IMR-90 (cell line): ENCODE measurements around the gene FHL2. TPM values are rescaled to one million over a fixed set of nuclear protein-coding genes. Genes with fewer than 3 reads are reported as not detected.

Source experiments
- ATAC-seq: fragments of 200-7000 bp; cut with Tn5 transposase; 2 replicates; pipeline ENCODE4 v1.9.1; 2020; ENCODE audit warnings: low read depth, mild to moderate bottlenecking, moderate library complexity
- BruUV-seq: library from RNA; stranded (reverse); fragments of 400-500 nt; replicated peaks from 2 replicates; lab custom pipeline; 2021; lab: Mats Ljungman, UMichigan
- CTCF ChIA-PET: fragments of 300-600 bp; formaldehyde crosslinking; extraction: SDS; loops from one replicate; lab custom pipeline; 2021; ENCODE audit warnings: antibody characterized with exemption; lab: Yijun Ruan, JAX
- POLR2A ChIA-PET: fragments of 300-600 bp; sonication (Branson Sonifier 250); formaldehyde crosslinking; loops from one replicate; lab custom pipeline; 2022; ENCODE audit warnings: antibody characterized with exemption; ENCODE audit not compliant: unreplicated experiment; lab: Charles Lee
- DNase-seq: peaks from one replicate; pipeline ENCODE4 v3.0.0; 2013
- H2AFZ ChIP-seq: replicated peaks from 2 replicates; pipeline ENCODE3; 2013; ENCODE audit warnings: low read length, mild to moderate bottlenecking; ENCODE audit not compliant: poor library complexity
- H2AK5ac ChIP-seq: 2 replicates; pipeline ENCODE4 v1.6.1; 2013; ENCODE audit warnings: low read depth, low read length, inconsistent platforms
- H2AK9ac ChIP-seq: replicated peaks from 2 replicates; pipeline ENCODE3; 2013; ENCODE audit warnings: mild to moderate bottlenecking, low read depth, low read length, moderate library complexity; ENCODE audit not compliant: poor library complexity
- H2BK120ac ChIP-seq: 2 replicates; pipeline ENCODE4 v1.6.1; 2013; ENCODE audit warnings: low read depth, low read length, inconsistent platforms
- H2BK15ac ChIP-seq: 3 replicates; pipeline ENCODE4 v1.6.1; 2013; ENCODE audit warnings: low read depth, low read length, inconsistent platforms
- H2BK20ac ChIP-seq: 2 replicates; pipeline ENCODE4 v1.6.1; 2013; ENCODE audit warnings: low read depth, mild to moderate bottlenecking, inconsistent platforms, low read length, moderate library complexity
- H2BK5ac ChIP-seq: 2 replicates; pipeline ENCODE4 v1.6.1; 2013; ENCODE audit warnings: mild to moderate bottlenecking, low read depth, low read length, inconsistent platforms; ENCODE audit not compliant: poor library complexity, severe bottlenecking
- H3K14ac ChIP-seq: replicated peaks from 2 replicates; pipeline ENCODE4 v1.6.1; 2013; ENCODE audit warnings: low read depth, low read length, inconsistent platforms
- H3K18ac ChIP-seq: 2 replicates; pipeline ENCODE4 v1.6.1; 2013; ENCODE audit warnings: low read depth, low read length, control low read depth
- H3K23ac ChIP-seq: 2 replicates; pipeline ENCODE4 v1.6.1; 2013; ENCODE audit warnings: low read depth, low read length, inconsistent platforms
- H3K27ac ChIP-seq: 2 replicates; pipeline ENCODE4 v1.5.1; 2013; ENCODE audit warnings: mild to moderate bottlenecking, control low read depth, low read length; ENCODE audit not compliant: insufficient read depth
- H3K27me3 ChIP-seq: 2 replicates; pipeline ENCODE4 v1.6.1; 2013; ENCODE audit warnings: low read length; ENCODE audit not compliant: control insufficient read depth, insufficient read depth
- H3K36me3 ChIP-seq: 2 replicates; pipeline ENCODE4 v1.6.1; 2013; ENCODE audit warnings: low read length, mixed read lengths; ENCODE audit not compliant: control insufficient read depth, insufficient read depth
- H3K4ac ChIP-seq: 2 replicates; pipeline ENCODE4 v1.6.1; 2013; ENCODE audit warnings: low read depth, low read length, inconsistent platforms
- H3K4me1 ChIP-seq: 2 replicates; pipeline ENCODE4 v1.6.1; 2013; ENCODE audit warnings: low read length, mixed read lengths; ENCODE audit not compliant: control insufficient read depth, insufficient read depth
- H3K4me2 ChIP-seq: 2 replicates; pipeline ENCODE4 v1.6.1; 2013; ENCODE audit warnings: low read depth, mild to moderate bottlenecking, control low read depth, low read length, moderate library complexity
- H3K4me3 ChIP-seq: 2 replicates; pipeline ENCODE4 v1.5.1; 2013; ENCODE audit warnings: low read depth, mild to moderate bottlenecking, control low read depth, low read length, moderate library complexity; ENCODE audit not compliant: insufficient read depth
- H3K56ac ChIP-seq: 2 replicates; pipeline ENCODE4 v1.6.1; 2013; ENCODE audit warnings: low read length, inconsistent platforms; ENCODE audit not compliant: insufficient read depth; ENCODE audit errors: extremely low read depth
- H3K79me1 ChIP-seq, 2 experiments: 2 replicates each; pipeline ENCODE4 v1.6.1; 2013; ENCODE audit warnings: low read length in 2 of 2, inconsistent platforms in 1 of 2, low read depth in 1 of 2
- H3K9ac ChIP-seq: 2 replicates; pipeline ENCODE4 v1.6.1; 2013; ENCODE audit warnings: low read depth, low read length, control low read depth
- H3K9me1 ChIP-seq: 2 replicates; pipeline ENCODE4 v1.6.1; 2013; ENCODE audit warnings: low read length, inconsistent platforms; ENCODE audit not compliant: insufficient read depth
- H3K9me3 ChIP-seq: 2 replicates; pipeline ENCODE4 v1.6.1; 2013; ENCODE audit warnings: low read length; ENCODE audit not compliant: control insufficient read depth, insufficient read depth
- H4K20me1 ChIP-seq: 2 replicates; pipeline ENCODE4 v1.6.1; 2013; ENCODE audit warnings: low read length, inconsistent platforms; ENCODE audit not compliant: insufficient read depth
- H4K5ac ChIP-seq: 2 replicates; pipeline ENCODE4 v1.6.1; 2013; ENCODE audit warnings: mild to moderate bottlenecking, low read depth, low read length, control low read depth
- H4K8ac ChIP-seq, 2 experiments: 2 replicates each; pipeline ENCODE4 v1.6.1; 2013; ENCODE audit warnings: low read depth in 2 of 2, low read length in 2 of 2, control low read depth in 1 of 2, inconsistent platforms in 1 of 2
- H4K91ac ChIP-seq: 2 replicates; pipeline ENCODE4 v1.6.1; 2013; ENCODE audit warnings: low read depth, low read length, inconsistent platforms; ENCODE audit not compliant: insufficient read depth
- CHD1 ChIP-seq: IDR thresholded peaks from 2 replicates; pipeline ENCODE4 v1.6.1; 2012; ENCODE audit warnings: low read depth, low read length, improper control_type of control experiment
- WGBS, 2 experiments: methylation state at CpG; one replicate each; pipeline versions ENCODE4 v1.1.5 to v1.1.7; 2013; ENCODE audit warnings: missing lambda C conversion rate in 2 of 2; ENCODE audit not compliant: insufficient read length in 1 of 2; ENCODE audit errors: extremely low coverage in 2 of 2; 5-methylcytosine and 5-hydroxymethylcytosine counted together
- dilution Hi-C: fragments of 300-500 bp; cut with HindIII; formaldehyde crosslinking; loops from one replicate; pipeline ENCODE4 v1.14.3; 2018; ENCODE audit warnings: low sequenced_read_pairs; ENCODE audit not compliant: unreplicated experiment
- in situ Hi-C: fragments of 300-500 bp; cut with MboI; formaldehyde crosslinking; loops from 3 replicates; pipeline ENCODE4 v1.14.3; 2019; ENCODE audit warnings: low sequenced_read_pairs, inconsistent platforms, mixed read lengths
- intact Hi-C: fragments of 100-400 bp; cut with micrococcal nuclease; formaldehyde crosslinking; loops from 2 replicates; pipeline ENCODE4 v1.10.0; 2022
- polyA plus RNA-seq, 3 experiments: library from polyadenylated mRNA; depleted of rRNA; stranded (reverse); fragments of >200 nt; gene quantifications; 2 replicates each; pipeline ENCODE4 v1.2.3, GENCODE V29; 2012; ENCODE audit warnings: low replicate concordance in 1 of 3
- total RNA-seq: library from RNA; depleted of rRNA; stranded (reverse); fragments of >200 nt; gene quantifications from 2 replicates; pipeline ENCODE4 v1.2.3, GENCODE V29; 2012

The FHL2 gene
- total and polyA plus RNA-seq, 2 of the 4 experiments (the other 2 are of a cell fraction) = 464 to 550 TPM

DNA sequence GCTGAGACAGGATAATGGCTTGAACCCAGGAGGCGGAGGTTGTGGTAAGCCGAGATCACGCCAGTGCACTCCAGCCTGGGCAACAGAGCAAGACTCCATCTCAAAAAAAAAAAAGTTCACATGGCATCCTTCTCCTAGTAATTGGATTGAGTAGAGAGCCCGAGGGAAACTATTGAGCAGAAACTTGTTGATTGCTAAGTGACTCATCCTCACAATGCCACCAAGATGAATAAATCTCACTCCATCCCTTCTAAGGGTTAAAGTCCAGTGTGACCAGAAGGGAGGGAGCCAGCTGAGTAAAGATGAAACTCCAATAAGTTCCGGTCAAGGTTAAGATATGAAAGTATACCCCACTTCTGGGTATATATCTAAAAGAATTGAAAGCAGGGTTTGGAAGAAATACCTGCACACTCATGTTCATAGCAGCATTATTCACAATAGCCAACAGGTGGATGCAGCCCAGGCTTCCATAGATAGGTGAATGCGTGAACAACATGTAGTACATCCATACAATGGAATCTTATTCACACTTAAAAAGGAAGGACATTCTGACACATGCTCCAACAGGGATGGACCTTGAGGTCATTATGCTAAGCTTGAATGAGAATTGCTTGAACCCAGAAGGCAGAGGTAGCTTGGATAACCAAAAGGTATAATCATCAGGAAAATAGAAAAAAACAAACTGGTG, 13.0 kb upstream of the FHL2 start:
- no peaks in the 10 kb centered on the region for H3K79me1 ChIP-seq
- H3K56ac ChIP-seq = no peak overlapping the region
- H2BK5ac ChIP-seq = no peak overlapping the region
- no peak for ATAC-seq
- BruUV-seq = no TSS peak
- no peak overlapping the region for H2AK5ac ChIP-seq
- peaks cover 12% of the 10 kb centered on the region for H3K4me1 ChIP-seq
- H3K18ac ChIP-seq = no peak overlapping the region
- H4K5ac ChIP-seq = no peak overlapping the region
- no peaks in the 10 kb centered on the region for H3K9me3 ChIP-seq
- H3K27me3 ChIP-seq = peaks cover 18% of the 10 kb centered on the region
- H3K9ac ChIP-seq = no peak overlapping the region
- H3K36me3 ChIP-seq = no peaks in the 10 kb centered on the region
- H3K27ac ChIP-seq = no peak overlapping the region
- CTCF ChIA-PET = interaction anchor here (0.6 to 0.8 kb wide), 2 partner anchors 10 to 352 kb away, joined by 3 read pairs; no protein-coding TSS in a partner anchor
- H3K9me1 ChIP-seq = no peaks in the 10 kb centered on the region
- no peaks in the 10 kb centered on the region for H4K20me1 ChIP-seq
- DNase-seq = no peak
- no peak overlapping the region for H3K4me3 ChIP-seq
- no peak overlapping the region for H3K23ac ChIP-seq
- no peak overlapping the region for H4K91ac ChIP-seq
- intact Hi-C loops = no loop called here
- no peak overlapping the region for H4K8ac ChIP-seq
- no peak overlapping the region for H3K4ac ChIP-seq
- H2AFZ ChIP-seq = no peak overlapping the region
- in situ Hi-C loops = no loop called here
- H2BK120ac ChIP-seq = no peak overlapping the region
- TF ChIP-seq CHD1 = no peak
- no peak overlapping the region for H2BK20ac ChIP-seq
- dilution Hi-C loops = no loop called here
- H3K4me2 ChIP-seq = no peak overlapping the region
- WGBS, 2 experiments = no CpG with 5 or more reads among the region's 6 CpGs
- no peak overlapping the region for H2AK9ac ChIP-seq
- H2BK15ac ChIP-seq = no peak overlapping the region
- H3K14ac ChIP-seq = no peak overlapping the region
- POLR2A ChIA-PET = no interaction called here
